Pulmonary artery endothelial cell (primary cell): ENCODE measurements around the gene TGFBRAP1. TPM values are rescaled to one million over a fixed set of nuclear protein-coding genes. Genes with fewer than 3 reads are reported as not detected.
"Not testable (repeated sequence)": the region's sequence is repeated elsewhere in the genome, so short reads cannot be mapped to it uniquely, and the experiment has no call there.

Experiments
- DNase-seq: peaks from one replicate; pipeline ENCODE4 v3.0.0-alpha.2; 2011; ENCODE audit warnings: low read depth, low spot score
- total RNA-seq: library from RNA; depleted of rRNA; stranded (reverse); fragments of >200 nt; gene quantifications from 2 replicates; pipeline ENCODE4 v1.2.3, GENCODE V29; 2014

Gene TGFBRAP1
- total RNA-seq, 1 donor from 2014 or later = 46.0 TPM

DNA sequence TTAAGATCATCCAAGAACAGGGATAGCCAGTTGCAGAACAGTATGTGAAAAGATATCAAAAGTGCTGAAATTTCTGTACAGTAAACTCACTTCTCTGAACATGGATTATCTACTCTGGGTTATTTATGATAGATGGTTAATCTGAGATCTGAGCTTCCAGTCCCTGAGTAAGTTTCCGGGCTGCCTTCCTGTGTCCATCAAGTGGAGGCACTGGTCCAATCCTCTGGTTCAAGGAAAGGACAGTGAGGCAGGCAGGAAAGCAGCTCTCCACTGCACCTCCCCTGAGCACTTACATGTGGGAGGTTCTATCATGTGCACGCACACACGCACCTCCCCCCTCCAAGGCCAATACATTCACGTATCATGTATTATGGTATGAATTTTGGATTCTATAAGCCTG is 55.5 kb downstream of the TGFBRAP1 start:
- DNase-seq = peak; percentile 64

DNA sequence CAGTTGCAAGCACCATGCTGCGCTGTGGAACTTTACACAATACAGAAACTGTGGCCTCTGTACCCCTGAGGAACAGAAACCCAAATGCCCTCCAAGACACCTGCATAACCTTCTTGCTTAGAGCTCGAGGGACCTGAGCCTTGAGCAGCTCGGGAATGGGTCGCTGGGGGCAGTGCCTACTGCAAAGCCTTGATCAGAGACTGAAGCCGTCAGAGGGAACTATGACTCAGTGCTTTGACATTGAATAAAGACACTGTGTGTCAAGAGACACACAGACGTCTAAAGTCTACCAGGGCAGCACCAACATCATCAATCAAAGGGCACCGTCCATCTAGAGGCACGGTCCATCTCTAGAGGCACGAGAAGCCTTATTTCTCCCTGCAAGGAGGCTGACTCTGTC is 57.4 kb downstream of the TGFBRAP1 start:
- no peak for DNase-seq

DNA sequence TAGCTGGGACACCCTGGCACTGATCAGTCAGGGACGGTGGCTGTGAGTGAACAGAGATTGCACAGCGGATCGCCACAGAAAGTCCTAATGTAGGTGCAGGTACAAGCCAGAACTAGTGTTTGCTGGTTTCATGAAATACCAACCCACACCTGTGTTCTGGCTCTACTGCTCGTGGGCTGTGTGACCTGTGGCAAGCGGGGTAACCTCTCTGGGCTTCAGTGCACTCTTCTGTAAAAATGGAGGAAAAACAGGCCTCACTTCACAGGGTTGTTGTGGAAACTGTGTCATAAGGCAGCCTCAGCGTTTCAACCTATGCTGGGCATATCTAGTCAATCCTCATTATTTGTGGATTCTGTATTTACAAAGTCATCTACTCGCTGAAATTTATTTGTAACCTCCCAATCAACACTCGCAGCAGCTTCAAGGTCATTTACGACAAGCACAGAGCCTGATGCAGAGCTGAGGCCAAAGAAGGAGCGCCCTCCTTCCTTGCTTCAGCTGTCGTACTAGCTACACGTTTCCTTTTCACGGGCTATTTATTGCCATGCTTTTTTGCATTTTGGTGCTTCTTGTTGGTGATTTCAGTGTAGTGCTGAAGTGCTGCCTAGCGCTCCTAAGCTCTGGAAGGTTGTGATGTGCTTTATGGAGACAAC is 58.0 kb downstream of the TGFBRAP1 start:
- DNase-seq = no peak

DNA sequence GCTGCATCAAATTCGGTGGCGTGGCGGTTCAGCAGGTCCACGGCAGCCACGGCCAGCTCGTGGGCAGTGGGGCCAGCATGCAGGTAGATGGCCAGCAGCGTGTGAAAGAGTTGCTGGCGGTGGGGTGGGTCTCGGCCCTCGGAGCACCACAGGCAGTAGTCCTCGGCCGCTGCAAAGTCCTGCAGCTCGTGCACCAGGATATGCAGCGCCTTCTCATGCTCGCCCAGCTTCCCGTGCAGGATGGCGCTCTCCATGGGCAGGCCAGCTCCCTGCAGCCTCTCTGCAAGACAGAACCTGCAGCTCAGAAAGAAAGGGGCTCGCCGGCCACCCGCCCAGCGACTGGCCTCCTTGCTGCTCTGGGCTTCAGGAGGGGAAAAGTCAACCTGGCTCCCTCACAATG is 60.1 kb downstream of the TGFBRAP1 start:
- no peak for DNase-seq

DNA sequence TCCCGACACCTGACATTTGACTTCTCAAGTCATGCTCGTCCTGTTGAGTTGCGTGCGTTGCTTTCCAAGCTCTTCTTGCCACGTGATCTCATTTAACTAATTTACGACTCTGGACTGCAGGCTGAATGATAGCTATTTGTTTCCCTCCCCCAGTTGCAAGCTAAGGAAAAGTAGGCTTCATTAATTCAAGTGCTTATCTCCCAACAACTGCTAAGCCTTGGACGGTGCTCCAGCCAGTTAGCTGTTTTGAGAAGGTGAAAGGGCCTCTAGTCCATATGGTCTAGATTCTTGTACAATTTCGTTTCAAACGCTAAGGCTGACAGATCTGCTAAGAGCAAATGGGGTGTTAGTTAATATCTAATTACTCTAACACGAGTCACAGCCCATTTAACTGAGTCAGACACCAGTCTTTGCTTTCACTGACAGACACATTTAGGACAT is 66.9 kb downstream of the TGFBRAP1 start:
- no peak for DNase-seq

DNA sequence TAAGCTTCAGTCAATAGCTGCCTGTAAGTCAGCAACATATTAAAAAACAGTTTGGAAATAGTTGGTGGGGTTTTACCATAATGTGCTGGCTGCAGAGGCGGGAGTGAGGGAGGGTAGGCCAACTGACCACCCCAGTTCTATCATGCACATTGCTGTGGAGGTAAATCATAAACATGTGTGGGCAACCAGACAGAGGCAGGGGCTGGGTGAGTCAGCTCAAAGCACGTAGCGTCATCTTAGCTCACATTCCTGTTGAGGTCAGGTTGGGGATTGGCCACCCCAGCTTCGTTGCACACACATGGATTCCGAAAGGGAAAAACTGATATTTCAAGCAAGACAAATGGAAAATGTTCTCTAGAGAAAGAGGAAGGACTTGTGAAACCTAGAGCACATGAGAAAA is 68.5 kb downstream of the TGFBRAP1 start:
- no peak for DNase-seq

DNA sequence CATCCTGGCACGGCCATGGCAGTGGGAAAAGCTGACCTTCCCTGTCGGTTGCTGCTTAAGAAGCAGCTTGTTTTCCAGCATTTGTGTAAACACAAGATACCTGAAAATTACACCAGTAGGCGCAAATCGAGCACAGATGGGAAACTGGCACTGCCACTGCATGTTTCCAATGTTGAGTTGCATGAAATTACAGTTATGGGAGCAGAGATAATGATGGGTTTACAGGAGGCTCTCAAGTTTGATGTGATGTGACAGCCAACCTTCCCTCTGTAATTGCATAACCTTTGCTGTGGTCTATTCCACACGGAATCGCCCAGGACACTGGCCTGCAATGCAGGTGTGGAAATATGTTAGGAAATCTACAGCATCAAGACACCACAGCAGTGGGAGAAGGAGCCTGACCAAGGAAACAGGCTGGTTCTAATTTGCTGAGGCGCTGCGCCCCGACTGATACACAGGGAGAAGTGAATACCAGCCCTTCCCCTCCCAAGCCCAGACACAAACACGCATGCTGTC is 70.6 kb downstream of the TGFBRAP1 start:
- no peak for DNase-seq

DNA sequence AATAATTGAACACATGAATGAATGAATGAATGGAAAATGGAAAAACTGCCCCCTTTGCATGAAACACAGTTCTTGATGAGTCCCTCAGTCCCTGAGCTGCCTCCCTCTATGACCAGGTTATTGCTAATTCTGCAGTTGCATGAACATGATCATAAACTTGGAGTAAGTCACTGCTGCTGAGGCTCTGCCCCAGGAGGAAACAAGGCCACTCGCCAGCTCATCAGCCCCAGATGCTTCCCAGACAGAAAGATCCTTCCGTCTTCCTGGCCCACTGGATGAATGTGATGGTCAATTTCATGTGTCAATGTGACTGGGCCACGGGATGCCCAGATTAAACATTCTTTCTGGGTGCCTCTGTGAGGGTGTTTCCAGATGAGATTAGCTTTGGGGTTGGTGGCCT is 71.6 kb downstream of the TGFBRAP1 start:
- no peak for DNase-seq

DNA sequence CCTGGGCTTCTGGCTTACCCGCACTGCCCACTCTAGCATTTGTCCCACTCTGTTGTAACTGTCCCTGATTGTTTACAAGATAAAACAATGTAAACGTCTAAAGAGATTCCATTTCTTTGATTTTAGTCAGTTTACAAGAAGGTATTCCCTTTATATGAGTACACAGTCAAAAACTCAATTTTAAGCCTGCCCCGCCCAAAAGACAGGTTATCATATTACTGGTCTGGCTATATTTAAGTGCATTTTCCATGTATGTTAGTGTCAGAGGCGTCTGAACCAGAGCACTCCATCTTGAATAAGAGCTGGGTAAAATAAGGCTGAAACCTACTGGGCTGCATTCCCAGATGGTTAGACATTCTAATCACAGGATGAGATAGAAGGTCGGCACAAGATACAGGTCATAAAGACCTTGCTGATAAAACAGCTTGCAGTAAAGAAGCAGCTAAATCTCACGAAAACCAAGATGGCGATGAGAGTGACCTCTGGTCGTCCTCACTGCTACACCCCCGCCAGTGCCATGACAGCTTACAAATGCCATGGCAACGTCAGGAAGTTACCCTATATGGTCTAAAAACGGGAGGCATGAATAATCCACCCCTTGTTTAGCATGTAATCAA is 73.0 kb downstream of the TGFBRAP1 start:
- DNase-seq = no peak

DNA sequence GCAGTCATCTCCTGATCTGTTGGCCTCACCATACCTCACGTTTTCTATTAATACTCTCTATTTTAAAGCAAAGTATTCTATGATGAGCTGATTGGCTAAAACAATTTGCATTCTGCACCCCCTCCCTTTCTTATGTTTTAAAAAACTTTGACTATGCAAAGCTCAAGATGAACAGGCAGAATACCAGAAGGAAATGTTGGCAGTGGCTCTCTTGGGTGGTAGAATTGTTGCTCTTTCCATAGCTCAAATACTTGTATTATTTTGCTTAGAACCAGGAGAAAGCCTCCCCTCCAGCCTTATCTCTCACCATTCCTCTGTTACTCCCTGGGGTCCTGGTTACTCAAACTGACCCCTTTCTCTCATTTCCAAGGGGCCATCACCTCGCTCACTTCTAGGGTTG is 73.6 kb downstream of the TGFBRAP1 start:
- no peak for DNase-seq

DNA sequence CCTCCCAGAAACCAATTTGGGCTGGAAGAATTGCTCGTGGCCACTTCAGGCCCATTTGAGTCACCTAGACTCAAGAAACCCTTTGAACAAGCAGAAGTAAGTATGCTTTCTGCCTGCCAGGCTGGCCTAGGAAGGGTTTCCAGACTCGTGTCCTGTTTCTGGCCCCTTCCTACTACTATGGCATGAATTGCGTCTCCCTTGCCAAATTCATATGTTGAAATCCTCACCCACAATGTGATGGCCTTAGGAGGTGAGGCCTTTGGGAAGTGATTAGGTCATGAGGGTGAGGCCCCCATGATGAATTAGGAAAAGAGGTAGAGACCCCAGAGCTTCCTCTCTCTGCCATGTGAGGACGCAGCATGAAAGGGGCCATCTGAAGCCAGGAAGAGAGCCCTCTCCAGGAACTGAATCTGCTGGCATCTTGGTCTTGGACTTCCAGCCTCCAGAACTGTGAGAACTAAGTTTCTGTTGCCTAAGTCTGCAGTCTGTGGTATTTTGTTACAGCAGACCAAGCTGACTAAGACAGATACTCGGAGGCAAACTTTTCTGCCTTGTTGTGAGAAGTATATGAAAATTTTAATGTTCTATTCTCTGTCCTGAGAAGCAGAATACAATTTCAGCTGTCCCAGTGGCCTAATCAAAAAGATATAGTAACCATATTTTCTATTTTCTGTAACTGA is 74.9 kb downstream of the TGFBRAP1 start:
- DNase-seq = no peak

DNA sequence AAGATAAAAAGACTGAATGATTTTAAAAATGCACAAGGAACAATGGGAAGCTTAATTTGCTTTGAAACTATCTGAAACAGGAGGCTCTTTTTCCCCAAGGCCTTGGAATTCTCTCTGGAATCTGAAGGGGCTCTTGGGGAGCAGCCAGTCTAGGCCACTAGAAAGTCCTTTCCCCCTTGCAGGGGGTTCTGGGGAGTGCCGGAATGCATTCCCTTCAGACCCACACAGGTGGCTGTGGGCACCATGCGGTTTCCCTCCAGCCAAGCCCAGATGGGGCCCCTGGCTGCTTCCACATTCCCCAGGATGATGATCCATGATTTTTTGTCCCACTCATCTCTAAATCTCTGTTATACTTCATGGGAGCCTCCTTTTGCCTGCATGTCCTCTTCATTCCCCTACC is 77.3 kb downstream of the TGFBRAP1 start:
- no peak for DNase-seq

DNA sequence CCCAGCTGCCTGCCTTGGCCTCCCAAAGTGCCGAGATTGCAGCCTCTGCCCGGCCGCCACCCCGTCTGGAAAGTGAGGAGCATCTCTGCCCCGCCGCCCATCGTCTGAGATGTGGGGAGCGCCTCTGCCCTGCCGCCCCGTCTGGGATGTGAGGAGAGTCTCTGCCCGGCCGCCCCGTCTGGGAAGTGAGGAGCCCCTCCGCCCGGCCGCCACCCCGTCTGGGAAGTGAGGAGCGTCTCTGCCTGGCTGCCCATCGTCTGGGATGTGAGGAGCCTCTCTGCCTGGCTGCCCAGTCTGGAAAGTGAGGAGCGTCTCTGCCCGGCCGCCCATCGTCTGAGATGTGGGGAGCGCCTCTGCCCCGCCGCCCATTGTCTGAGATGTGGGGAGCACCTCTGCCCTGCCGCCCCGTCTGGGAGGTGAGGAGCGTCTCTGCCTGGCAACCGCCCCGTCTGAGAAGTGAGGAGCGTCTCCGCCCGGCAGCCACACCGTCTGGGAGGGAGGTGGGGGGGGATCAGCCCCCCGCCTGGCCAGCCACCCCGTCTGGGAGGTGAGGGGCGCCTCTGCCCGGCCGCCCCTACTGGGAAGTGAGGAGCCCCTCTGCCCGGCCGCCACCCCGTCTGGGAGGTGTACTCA is 78.4 kb downstream of the TGFBRAP1 start:
- DNase-seq = not testable (repeated sequence)

DNA sequence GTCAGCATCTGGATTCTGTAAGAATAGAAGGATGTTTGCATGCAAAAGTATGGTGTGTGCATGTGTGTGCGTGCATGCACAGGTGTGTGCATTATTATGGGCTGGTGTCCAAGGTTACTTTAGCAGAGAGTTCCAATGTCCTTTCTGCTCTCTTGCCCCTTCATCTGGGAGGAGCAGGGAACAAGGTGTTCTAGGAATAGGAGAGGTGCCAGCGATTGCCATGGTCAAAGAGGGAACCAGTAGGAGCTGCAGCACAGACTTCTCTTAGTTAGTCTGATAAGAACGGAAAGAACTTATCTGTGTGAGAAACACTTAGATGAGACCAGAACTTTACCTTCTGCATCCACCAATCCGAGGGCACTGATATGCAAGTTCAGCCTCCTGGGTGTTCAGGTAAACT is 79.6 kb downstream of the TGFBRAP1 start:
- DNase-seq = no peak

DNA sequence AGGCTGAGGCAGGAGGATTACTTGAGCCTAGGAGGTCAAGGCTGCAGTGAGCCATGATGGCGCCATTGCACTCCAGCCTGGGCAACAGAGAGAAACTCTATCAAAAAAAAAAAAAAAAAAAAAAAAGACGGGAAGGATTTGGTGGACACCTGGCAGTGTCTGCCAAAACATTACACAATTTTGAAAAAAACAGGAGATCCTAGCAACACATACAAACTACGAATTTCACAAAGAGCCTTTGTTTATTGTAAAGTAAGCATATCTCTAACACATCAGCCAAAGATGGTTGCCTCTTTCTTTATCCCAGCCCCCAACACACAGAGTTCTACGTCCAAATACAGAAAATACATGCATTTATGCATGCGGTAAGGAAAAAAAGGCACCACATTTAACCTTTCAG is 80.4 kb downstream of the TGFBRAP1 start:
- no peak for DNase-seq

DNA sequence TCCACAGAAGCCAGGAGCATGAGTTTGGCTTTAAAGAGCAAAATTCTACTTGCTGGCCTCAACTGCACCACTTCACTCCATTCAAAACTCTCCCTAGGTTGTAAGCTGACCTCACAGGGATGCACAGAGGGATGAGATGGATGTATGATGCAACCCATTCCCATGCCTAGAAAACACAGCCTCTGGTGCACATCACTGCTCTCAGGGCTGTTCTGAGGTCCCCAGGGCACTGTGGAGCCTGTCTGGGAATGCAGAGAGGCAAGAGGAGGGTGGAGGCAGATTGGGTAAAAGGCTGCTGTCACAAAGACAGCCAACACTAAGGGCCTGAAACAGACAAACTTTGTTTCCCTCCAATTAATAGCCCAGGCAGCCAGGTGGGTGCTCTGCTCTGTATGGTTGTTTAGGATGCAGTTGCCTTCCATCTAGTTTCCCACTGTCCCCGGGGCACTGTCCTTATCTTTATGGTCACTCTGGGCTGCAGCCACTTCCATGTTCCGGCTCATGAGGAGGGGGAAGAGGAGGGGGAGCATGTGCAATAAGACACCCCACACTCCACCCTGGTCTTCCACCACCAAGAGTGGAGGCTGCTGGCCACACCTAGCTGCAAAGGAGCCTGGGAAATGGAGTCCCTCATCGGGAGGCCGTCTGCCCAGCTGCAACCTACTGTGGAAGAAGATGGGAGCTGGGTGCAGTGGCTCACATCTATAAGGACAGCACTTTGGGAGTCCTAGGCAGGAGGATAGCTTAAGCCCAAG is 81.0 kb downstream of the TGFBRAP1 start:
- DNase-seq = no peak

DNA sequence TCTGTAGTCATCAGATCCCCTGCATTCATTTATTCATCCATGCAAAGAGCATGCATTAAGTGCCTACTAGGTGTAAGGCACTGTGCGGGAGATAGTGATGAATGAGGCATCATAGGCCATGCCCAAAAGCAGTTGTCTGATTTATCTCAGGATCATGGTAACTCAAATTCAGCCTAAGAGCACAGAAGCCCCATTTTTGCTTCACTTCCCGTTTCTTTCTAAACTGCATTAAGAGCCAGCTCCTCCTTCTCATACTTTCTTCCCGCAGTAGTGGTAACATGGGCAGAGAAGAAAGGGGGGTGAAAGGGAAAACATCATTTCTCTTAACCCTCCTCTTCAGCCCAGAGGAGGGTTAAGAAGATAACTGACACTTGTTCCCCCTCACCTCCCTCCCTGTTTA is 85.1 kb downstream of the TGFBRAP1 start:
- DNase-seq = no peak

DNA sequence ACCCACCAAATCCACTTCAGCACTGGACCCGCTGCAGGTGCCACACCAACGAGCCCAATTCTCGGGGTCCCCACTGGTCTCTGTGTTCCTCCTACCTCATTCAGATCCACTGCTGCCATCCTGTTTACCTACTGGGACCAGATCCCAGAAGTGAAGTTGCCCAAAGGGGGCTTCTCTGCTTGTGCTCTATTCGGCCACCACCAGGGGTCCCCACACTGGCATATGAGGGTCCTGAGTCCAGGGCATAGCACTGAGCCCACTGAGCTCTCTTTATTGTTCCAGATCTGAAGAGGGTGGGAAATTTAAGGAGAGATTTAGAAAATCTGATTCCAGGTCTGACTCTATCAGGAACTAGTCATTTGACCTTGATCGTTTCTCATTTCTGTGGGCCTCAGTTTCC is 85.6 kb downstream of the TGFBRAP1 start:
- no peak for DNase-seq

DNA sequence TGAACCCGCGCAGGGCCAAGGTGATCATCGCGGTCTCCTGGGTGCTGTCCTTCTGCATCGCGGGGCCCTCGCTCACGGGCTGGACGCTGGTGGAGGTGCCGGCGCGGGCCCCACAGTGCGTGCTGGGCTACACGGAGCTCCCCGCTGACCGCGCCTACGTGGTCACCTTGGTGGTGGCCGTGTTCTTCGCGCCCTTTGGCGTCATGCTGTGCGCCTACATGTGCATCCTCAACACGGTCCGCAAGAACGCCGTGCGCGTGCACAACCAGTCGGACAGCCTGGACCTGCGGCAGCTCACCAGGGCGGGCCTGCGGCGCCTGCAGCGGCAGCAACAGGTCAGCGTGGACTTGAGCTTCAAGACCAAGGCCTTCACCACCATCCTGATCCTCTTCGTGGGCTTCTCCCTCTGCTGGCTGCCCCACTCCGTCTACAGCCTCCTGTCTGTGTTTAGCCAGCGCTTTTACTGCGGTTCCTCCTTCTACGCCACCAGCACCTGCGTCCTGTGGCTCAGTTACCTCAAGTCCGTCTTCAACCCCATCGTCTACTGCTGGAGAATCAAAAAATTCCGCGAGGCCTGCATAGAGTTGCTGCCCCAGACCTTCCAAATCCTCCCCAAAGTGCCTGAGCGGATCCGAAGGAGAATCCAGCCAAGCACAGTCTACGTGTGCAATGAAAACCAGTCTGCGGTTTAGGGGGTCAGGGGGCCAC is 87.1 kb downstream of the TGFBRAP1 start:
- DNase-seq = no peak

DNA sequence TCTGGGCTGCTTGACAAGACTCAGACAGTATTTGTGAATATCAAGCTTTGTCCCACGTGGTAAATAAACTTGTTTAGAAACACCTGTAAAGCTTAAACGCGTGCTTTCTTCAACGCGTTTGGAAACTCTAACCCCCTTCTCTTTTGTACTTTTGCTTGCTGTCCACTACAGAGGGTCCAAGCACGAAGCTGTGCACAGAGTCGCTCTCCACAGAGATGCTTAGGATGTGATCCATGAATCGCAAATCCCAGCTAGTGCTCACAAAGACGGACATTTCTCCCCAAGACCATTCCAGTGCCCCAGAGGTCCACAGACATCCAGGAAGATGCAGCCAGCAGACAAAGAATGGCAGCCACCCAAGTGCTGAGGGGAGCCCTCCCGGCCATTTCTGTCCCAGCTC is 88.1 kb downstream of the TGFBRAP1 start, which contains the start of gene GPR45:
Gene GPR45, plus strand, starts transcription at position 301 of the 400 bp plus-strand sequence. CDS start 116 bp downstream, outside the sequence.
- DNase-seq = no peak

DNA sequence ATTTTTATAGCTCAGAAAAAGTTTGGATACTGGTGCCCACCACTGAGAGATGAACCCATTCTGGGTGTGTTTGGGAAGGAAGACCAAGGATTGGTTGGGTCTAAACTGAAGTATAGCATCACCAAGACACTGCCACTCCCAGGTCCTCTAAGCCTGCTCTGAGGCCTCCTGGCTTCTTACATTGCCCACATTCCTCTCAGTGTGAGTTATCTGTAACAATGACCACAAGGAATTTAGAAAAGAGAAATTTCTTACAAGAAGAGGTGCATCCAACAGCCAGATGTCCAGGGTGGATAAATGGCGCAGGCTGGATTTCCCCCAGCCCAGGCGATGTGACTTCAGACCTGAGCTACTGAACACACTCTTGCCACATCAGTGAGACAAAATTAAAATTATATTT is 89.6 kb downstream of the TGFBRAP1 start:
- no peak for DNase-seq
